K562 (cell line): ENCODE data around the gene IL15.

ENCODE experiments used
- CTCF ChIP-seq, 3 experiments: IDR thresholded peaks in 2 of 3; conservative IDR thresholded peaks in 1 of 3; 2 replicates each; pipeline ENCODE4 v1.5.1; 2011 to 2012; ENCODE audit warnings: low read length in 3 of 3, mild to moderate bottlenecking in 3 of 3, control low read depth in 2 of 3, improper control_type of control experiment in 1 of 3, inconsistent platforms in 1 of 3, low read depth in 1 of 3, mixed read lengths in 1 of 3, moderate library complexity in 1 of 3; ENCODE audit not compliant: insufficient read depth in 2 of 3
- ZNF318 ChIP-seq, 2 experiments: fragments of 450-650 bp; IDR thresholded peaks; 2 replicates each; pipeline ENCODE4 v1.6.1; 2016; ENCODE audit warnings: mild to moderate bottlenecking in 2 of 2, borderline replicate concordance in 1 of 2, low read depth in 1 of 2, moderate library complexity in 1 of 2

GRCh38 chr4:141686879-141687278 is 50.5 kb downstream of the IL15 start:
- TF ChIP-seq CTCF (IDR thresholded peaks at IDR 0.05 in 2 of 3, conservative IDR thresholded peaks at IDR 0.05 in 1 of 3; ENCODE audit: insufficient read depth in 2 of 3, low read depth in 1 of 3, low read length in 3 of 3) (no peak), ZNF318 (IDR thresholded peaks at IDR 0.05; ENCODE audit: borderline replicate concordance in 1 of 2, low read depth in 1 of 2) (no peak)
